ENCODE results near the gene TNKS1BP1.
"Not testable (repeated sequence)": the region's sequence is repeated elsewhere in the genome, so short reads cannot be mapped to it uniquely, and the experiment has no call there.

TNKS1BP1 gene

GRCh38 chr11:57353036-57353435 is 28.3 kb upstream of the TNKS1BP1 start:
- DNase-seq = no peak

- DNase-seq = peak; percentile 68
Measured at GRCh38 chr11:57349491-57350274, 24.9 kb upstream of the TNKS1BP1 start.

- DNase-seq = no peak
Measured at GRCh38 chr11:57348636-57349313, 24.0 kb upstream of the TNKS1BP1 start.

GRCh38 chr11:57348052-57348451 is 23.3 kb upstream of the TNKS1BP1 start:
- DNase-seq = no peak

GRCh38 chr11:57347336-57347735 is 22.6 kb upstream of the TNKS1BP1 start:
- DNase-seq = no peak

GRCh38 chr11:57345555-57346211 is 20.9 kb upstream of the TNKS1BP1 start:
- DNase-seq = peak; percentile 68

GRCh38 chr11:57344826-57345225 is 20.1 kb upstream of the TNKS1BP1 start:
- no peak for DNase-seq

GRCh38 chr11:57343825-57344224 is 19.1 kb upstream of the TNKS1BP1 start:
- DNase-seq = no peak

- DNase-seq = no peak
Measured at GRCh38 chr11:57342702-57343101, 17.9 kb upstream of the TNKS1BP1 start.

GRCh38 chr11:57341250-57341808 is 16.6 kb upstream of the TNKS1BP1 start:
- no peak for DNase-seq

- DNase-seq = no peak
Measured at GRCh38 chr11:57340039-57340615, 15.4 kb upstream of the TNKS1BP1 start.

GRCh38 chr11:57339328-57339727 is 14.6 kb upstream of the TNKS1BP1 start:
- DNase-seq = no peak

- DNase-seq = no peak
Measured at GRCh38 chr11:57338142-57338541, 13.4 kb upstream of the TNKS1BP1 start, which contains the start of gene P2RX3. Gene P2RX3, plus strand, starts transcription at chr11:57338352. Its CDS starts 199 bp downstream, at chr11:57338551.

- not testable (repeated sequence) for DNase-seq
Measured at GRCh38 chr11:57336856-57337255, 12.1 kb upstream of the TNKS1BP1 start.

GRCh38 chr11:57336111-57336666 is 11.4 kb upstream of the TNKS1BP1 start:
- DNase-seq = no peak

GRCh38 chr11:57335343-57336110 is 10.8 kb upstream of the TNKS1BP1 start, which contains the start of gene SSRP1:
Gene SSRP1, minus strand, starts transcription at chr11:57335892. Its CDS starts 771 bp downstream, at chr11:57335121.
- peak; percentile 86 for DNase-seq

GRCh38 chr11:57335023-57335342 is 10.2 kb upstream of the TNKS1BP1 start:
- DNase-seq = no peak

GRCh38 chr11:57332694-57333440 is 8.1 kb upstream of the TNKS1BP1 start:
- no peak for DNase-seq

GRCh38 chr11:57331720-57332119 is 7.0 kb upstream of the TNKS1BP1 start:
- no peak for DNase-seq

- DNase-seq = no peak
Measured at GRCh38 chr11:57330029-57330428, 5.3 kb upstream of the TNKS1BP1 start.

- no peak for DNase-seq
Measured at GRCh38 chr11:57327721-57328120, 3.0 kb upstream of the TNKS1BP1 start.
